SKM-1 treated with dmso at 0.1 percent for 144 hours (cell line): ENCODE measurements around the gene ZNF565.
"Not testable (repeated sequence)": the region's sequence is repeated elsewhere in the genome, so short reads cannot be mapped to it uniquely, and the experiment has no call there.

Source experiments
- DNase-seq: peaks from one replicate; lab custom pipeline; 2025; ENCODE audit not compliant: unreplicated experiment; lab: John Stamatoyannopoulos, UW

ZNF565 gene

GRCh38 chr19:36212895-36213294 is 1.6 kb downstream of the ZNF565 start:
- no peak for DNase-seq

DNA sequence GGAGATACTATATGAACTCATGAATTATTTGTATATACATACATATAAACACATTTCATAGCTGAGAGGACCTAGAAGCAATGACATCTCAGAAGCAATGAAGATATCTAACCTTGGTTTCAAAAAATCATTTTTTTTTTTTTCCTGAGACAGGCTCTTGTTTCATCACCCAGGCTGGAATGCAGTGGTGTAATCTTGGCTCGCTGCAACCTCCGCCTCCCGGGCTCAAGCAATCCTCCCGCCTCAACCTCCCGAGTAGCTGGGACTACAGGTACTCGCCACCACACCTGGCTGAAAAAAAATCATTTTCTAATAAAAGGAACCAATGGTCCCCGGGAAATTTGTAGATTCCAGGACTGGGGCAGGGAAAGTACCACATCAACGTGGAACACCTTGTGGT is 4.0 kb downstream of the ZNF565 start:
- no peak for DNase-seq

DNA sequence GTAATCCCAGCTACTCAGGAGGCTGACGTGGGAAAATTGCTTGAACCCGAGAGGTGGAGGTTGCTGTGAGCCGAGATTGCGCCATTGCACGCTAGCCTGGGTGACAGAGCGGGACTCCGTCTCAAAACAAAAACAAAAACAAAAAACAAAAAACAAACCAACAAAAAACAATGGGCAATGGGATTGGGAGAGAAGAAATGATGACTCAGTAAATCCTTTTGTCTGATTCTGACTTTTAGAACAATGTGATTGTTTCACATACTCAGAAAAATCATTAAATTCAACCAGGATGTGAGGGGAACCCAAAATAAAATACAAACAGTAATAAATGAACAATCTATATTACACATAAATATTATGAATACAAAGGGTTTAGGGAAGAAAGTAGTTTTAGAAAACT is 5.1 kb downstream of the ZNF565 start:
- DNase-seq: no peak

GRCh38 chr19:36207605-36208252 is 6.7 kb downstream of the ZNF565 start:
- peak; percentile 5 for DNase-seq

DNA sequence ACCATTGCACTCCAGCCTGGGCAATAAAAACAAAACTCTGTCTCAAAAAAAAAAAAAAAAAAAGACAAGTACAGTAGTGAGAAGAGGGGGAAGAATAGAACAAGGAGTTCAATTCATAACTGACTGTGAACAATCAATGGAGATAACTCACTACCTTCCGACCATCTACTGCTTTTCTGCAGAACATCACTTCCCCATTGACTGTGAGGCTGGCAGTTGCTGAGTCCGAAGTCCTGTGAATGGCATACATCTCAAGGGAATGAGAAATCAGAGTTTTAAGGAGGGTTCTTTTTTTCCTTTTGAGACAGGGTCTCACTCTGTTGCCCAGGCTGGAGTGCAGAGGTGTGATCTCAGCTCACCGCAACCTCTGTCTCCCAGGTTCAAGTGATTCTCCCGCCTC is 11.2 kb downstream of the ZNF565 start:
- no peak for DNase-seq

- no peak for DNase-seq
Measured at GRCh38 chr19:36201684-36202083, 12.8 kb downstream of the ZNF565 start.

DNA sequence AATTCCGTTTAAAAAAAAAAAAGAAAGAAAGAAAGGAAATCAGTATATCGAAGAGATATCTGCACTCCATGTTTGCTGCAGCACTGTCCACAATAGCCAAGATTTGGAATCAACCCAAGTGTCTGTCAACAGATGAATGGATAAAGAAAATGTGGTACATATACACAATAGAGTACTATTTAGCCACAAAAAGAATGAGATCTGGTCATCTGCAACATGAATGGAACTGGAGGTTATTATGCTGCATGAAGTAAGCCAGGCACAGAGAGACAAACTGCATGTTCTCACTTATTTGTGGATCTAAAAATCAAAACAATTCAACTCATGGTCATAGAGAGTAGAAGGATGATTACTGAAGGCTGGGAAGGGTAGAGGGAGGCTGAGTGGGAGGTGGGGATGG is 16.3 kb downstream of the ZNF565 start:
- no peak for DNase-seq

GRCh38 chr19:36196249-36196648 is 18.2 kb downstream of the ZNF565 start:
- DNase-seq: no peak

- not testable (repeated sequence) for DNase-seq
Measured at GRCh38 chr19:36186722-36187121, 27.7 kb downstream of the ZNF565 start.

- no peak for DNase-seq
Measured at GRCh38 chr19:36183245-36183628, 31.2 kb downstream of the ZNF565 start.

DNA sequence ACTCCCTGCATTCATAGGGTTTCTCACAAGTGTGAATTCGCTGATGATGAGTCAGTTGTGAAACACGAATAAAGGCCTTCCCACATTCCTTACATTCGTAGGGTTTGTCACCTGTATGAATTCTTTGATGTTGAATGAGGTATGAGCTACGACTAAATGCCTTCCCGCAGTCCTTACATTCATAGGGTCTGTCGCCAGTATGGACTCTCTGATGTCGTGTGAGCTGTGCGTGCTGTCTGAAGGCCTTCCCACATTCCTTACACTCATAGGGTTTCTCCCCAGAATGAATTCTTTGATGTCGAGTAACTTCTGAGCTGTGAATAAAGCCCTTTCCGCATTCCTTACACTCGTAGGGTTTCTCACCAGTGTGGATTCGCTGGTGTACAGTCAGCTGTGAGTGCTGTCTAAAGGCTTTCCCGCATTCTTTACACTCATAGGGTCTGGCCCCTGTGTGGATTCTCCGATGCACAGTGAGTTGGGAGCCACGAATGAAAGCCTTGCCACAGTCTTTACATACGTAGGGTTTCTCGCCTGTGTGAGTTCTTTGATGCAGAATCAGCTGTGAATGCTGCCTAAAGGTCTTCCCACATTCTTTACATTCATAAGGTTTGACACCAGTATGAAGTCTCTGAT is 31.7 kb downstream of the ZNF565 start:
- DNase-seq: no peak

DNA sequence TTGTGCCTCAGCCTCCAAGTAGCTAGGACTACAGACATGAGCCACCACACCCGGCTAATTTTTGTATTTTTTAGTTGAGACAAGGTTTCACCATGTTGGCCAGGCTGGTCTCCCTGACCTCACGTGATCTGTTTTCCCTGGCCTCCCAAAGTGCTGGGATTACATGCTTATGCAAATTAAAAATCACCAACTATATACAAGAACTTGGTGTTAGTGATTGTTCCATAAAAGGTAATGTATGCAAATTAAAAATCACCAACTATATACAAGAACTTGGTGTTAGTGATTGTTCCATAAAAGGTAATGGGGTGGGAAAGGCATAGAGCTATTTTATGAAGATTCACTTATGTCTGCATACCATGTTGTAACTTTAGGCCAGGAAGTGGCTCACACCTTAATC is 35.4 kb downstream of the ZNF565 start:
- not testable (repeated sequence) for DNase-seq

DNA sequence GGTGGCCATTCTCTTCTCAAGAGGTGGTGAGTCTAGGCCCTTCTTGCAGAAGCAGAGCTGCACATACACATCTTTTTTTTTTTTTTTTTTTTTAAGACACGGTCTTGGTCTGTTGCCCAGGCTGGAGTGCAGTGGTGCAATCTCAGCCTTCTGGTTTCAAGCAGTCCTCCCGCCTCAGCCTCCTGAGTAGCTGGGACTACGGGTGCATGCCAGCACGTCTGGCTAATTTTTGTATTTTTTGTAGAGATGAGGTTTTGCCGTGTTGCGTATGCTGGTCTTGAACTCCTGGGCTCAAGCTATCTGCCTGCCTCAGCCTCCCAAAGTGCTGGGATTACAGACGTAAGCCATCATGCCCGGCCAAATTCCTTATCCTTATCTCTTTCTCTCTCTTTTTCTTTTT is 40.6 kb downstream of the ZNF565 start:
- DNase-seq: not testable (repeated sequence)

- DNase-seq: no peak
Measured at GRCh38 chr19:36172852-36173251, 41.6 kb downstream of the ZNF565 start.

DNA sequence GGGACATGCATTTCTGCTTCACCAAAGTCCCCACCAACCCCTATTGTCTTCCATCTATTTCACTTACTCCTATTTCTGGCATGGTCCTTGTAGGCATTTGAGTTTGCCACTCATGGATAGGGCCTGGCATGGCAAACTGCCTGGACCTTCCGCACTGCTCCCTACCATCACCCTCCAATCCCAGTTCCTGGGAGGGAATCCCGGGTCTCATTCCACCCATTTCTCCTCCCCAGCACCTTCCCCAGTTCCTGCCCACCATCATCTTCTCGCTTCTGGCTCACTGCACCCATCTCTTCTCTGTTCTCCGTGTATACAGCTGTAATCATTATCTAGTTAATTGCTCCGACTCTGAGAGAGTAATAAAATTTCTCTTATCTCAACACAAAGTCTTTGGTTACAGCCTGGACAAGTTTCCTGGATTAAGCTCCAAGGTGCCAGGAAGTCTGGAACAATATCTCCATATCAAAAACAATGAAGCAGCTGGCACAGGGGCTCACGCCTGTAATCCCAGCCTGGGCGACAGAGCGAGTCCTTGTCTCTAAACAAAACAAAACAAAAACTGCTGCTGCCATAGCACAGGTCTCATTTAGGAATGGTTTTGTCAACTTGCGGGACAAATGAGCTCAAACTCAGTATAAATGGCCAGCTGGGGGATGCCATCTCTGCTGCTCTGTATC is 45.2 kb downstream of the ZNF565 start:
- DNase-seq: no peak

GRCh38 chr19:36163813-36164212 is 50.7 kb downstream of the ZNF565 start:
- DNase-seq: no peak

- no peak for DNase-seq
Measured at GRCh38 chr19:36160821-36161596, 53.5 kb downstream of the ZNF565 start.

- no peak for DNase-seq
Measured at GRCh38 chr19:36153126-36153525, 61.3 kb downstream of the ZNF565 start.

DNA sequence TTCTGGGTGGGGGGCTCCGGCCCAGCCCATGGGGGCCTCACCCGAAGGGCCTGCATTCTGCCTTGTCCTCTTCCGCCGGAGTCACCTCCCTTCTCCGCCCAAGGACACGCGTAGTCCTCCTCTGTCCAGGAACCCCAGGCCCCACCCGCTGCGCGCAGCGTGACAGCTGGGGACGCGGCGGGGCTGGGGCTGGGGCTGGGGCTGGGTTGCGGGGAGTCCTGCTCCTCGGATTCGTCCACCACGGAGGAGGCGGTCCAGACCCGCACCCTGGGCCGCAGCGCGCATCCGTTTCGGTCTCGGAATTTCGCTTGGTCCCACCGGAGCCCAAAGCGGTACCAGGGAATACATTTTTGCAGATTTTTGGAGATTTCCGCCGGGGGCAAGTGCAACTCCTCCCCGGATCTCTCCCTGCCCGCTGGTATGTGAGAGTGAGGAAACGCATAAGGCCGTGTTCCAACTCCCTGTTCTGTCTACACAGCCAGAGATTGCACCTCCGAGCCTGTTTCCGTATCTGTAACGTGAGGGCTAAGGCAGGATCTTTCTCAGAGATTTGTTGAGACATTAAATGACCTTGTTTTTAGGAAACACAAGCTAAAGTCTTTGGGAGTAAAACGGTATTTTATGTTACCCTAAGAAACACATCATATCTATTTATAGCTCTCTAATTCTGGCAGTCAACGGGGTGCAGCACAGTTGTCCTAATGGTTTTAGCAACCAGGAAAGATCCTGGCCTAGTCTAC is 61.9 kb downstream of the ZNF565 start, which contains the start of gene COX7A1:
Gene COX7A1 (minus strand): TSS at position 96 of the 740 bp plus-strand sequence. CDS start 40 bp downstream, at position 56.
- no peak for DNase-seq

DNA sequence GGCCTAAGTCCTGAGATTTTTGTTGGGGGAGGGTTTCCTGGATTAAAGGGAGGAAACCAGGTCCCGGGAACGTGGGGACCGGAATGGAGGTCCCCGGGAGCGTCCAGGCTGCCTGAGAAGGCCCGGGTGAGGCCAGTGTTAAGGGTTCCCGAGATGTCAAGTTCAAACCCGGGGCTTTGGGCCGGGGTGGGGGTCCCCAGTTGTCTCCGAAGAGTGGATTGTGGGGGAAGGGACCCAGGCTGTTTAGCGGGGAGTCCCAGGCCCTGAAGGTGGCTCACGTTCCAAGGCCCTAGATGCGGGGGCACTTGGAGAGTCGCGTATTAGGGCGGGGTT is 62.5 kb downstream of the ZNF565 start:
- DNase-seq: no peak
